AG04450 (cell line): ENCODE measurements around the gene NDUFC2. TPM values are rescaled to one million over a fixed set of nuclear protein-coding genes. Genes with fewer than 3 reads are reported as not detected.

Experiments used
- CTCF ChIA-PET: fragments of 300-600, 350-600 bp; formaldehyde crosslinking; extraction: SDS; loops from one replicate; lab custom pipeline; 2022; ENCODE audit warnings: antibody characterized with exemption, inconsistent platforms; lab: Charles Lee
- POLR2A ChIA-PET: fragments of 350-600 bp; formaldehyde crosslinking; extraction: SDS; loops from one replicate; lab custom pipeline; 2021; ENCODE audit warnings: antibody characterized with exemption, inconsistent platforms; lab: Yijun Ruan, JAX
- DNase-seq: peaks from one replicate; pipeline ENCODE4 v3.0.0-alpha.2; 2011; ENCODE audit warnings: low read depth, low spot score
- H3K27ac ChIP-seq: one replicate; pipeline ENCODE4 v1.5.1; 2012; ENCODE audit warnings: low read depth, low read length, control low read depth
- H3K27me3 ChIP-seq: one replicate; pipeline ENCODE4 v1.6.0; 2012; ENCODE audit warnings: low read length; ENCODE audit not compliant: control insufficient read depth, insufficient read depth
- H3K4me3 ChIP-seq: 2 replicates; pipeline ENCODE4 v1.5.1; 2011; ENCODE audit warnings: mild to moderate bottlenecking, low read depth, low read length, control low read depth
- H3K9me3 ChIP-seq: 2 replicates; pipeline ENCODE4 v1.5.1; 2012; ENCODE audit warnings: low read length; ENCODE audit not compliant: control insufficient read depth, insufficient read depth
- CTCF ChIP-seq: IDR thresholded peaks from 2 replicates; pipeline ENCODE4 v1.5.1; 2011; ENCODE audit warnings: low read depth, low read length, control low read depth, inconsistent platforms
- polyA plus RNA-seq: library from polyadenylated mRNA; depleted of rRNA; stranded (reverse); fragments of >200 nt; gene quantifications from 2 replicates; pipeline ENCODE4 v1.2.3, GENCODE V29; 2011

NDUFC2 gene
- polyA plus RNA-seq, 1 experiment: 128 TPM

DNA sequence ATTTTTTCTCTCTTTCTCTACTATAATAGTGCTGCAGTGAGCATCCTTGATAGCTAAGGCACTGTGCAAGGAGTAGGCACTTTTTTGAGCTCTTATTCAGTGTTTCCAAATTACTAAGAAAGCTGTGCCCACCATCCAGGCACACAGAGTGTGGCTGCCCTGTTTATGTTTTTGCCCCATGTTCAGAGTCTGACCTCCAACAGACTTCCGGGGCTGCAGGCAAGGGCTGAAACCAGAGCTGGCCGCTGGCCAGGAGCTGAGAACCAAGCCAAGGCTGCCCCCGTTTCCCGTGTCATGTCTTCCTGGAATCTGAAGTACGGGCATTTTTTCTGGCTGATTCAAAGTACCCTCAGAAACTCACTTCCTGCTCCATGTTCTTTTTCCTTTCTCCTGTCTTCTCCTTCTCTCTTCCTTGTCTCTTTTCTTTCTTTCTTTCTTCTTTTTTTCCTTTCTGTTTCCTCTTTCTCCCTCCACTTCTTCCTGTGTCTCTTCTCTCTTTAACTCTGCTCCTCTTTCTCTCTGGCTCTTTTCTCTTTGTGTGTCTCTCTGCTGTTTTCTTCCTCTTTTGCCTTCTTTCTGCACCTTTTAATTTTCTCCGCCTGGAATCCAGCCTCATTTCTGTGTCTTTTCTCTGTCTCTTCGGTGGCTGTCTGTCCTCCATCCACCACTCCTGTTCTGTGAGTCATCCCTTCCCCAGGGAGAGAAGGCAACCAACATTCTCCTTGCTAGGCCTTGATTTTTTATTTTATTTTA, 39.6 kb downstream of the NDUFC2 start:
- ChIA-PET CTCF (interaction anchor here (0.6 to 1.5 kb wide), 3 partner anchors 9 to 1887 kb away, joined by 3 to 6 read pairs (median 4); no protein-coding TSS in a partner anchor), POLR2A (interaction anchor here (0.5 to 1.1 kb wide), 3 partner anchors 19 to 45 kb away, joined by 3 to 5 read pairs (median 4); partner anchors contain the start of gene INTS4)
- no peaks in the 10 kb centered on the region for H3K27me3 ChIP-seq
- no peak for TF ChIP-seq CTCF
- peak overlapping the region; percentile 12; the same call in 1 of the 2 replicates for H3K4me3 ChIP-seq
- no peaks in the 10 kb centered on the region; the same call in 1 of the 2 replicates for H3K9me3 ChIP-seq
- DNase-seq: peak; percentile 54
- H3K27ac ChIP-seq: peak overlapping the region; percentile 79

DNA sequence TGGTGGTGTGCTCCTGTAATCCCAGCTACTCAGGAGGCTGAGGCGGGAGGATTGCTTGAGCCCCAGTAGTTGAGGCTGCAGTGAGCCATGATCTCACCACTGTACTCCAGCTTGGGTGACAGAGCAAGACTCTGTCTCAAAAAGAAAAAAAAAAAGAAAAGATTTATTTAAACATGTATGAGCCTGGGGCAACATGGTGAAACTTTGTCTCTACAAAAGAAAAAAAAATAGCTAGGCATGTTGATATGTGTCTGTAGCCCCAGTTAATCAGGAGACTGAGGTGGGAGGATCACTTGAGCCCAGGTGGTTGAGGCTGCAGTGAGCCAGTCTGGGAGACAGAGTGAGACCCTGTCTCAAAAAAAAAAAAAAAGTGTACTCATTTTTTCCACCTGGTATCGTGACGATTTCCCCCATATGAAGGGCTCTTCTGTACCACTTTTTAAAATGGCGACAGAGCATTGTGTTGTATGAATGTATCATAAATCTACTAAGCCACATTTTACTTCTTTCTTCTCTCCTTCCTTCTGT, 40.2 kb downstream of the NDUFC2 start:
- no peaks in the 10 kb centered on the region; the same call in 1 of the 2 replicates for H3K9me3 ChIP-seq
- H3K27me3 ChIP-seq: no peaks in the 10 kb centered on the region
- H3K4me3 ChIP-seq: no peak overlapping the region
- TF ChIP-seq CTCF: no peak
- no peak for DNase-seq
- CTCF ChIA-PET: interaction anchor here (0.8 to 1.5 kb wide), 2 partner anchors 9 to 40 kb away, joined by 3 to 4 read pairs; no protein-coding TSS in a partner anchor
- H3K27ac ChIP-seq: peak overlapping the region; percentile 79
- POLR2A ChIA-PET: interaction anchor here (1.1 kb wide), 1 partner anchor 45 kb away, joined by 5 read pairs; the partner anchor contains the start of gene INTS4

DNA sequence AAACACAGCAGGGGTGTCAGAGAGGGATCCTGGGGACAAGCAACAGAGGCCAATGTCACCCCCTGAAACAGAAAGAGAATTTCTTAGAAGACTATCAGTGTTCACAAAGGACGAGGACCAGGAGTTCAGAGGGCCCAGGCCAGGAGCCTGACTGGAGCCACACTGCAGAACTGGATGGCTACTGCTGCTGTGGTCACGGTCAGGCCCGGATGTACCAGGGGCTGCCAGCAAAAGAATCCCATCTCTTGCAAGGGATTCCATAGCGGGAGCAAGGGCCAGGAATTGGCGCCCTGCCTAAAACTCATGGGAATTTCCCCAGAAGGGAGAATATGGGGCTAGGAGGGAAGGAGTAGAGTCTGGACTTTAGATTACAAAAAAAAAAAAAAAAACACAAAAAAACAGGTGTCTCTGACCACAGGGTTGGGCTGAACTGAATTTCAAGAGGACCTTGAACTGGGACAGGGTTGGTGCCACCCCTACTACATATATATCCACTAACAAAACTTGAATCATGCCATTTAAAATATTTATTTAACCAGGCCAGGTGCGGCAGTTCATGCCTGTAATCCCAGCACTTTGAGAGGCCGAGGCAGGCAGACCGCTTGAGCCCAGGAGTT, 40.9 kb downstream of the NDUFC2 start:
- POLR2A ChIA-PET: no interaction called here
- TF ChIP-seq CTCF: no peak
- CTCF ChIA-PET: interaction anchor here (0.8 kb wide), 1 partner anchor 10 kb away, joined by 3 read pairs; no protein-coding TSS in a partner anchor
- Histone ChIP-seq H3K27me3 (no peaks in the 10 kb centered on the region), H3K27ac (no peak overlapping the region), H3K4me3 (no peak overlapping the region), H3K9me3 (no peaks in the 10 kb centered on the region; the same call in 1 of the 2 replicates)
- no peak for DNase-seq

DNA sequence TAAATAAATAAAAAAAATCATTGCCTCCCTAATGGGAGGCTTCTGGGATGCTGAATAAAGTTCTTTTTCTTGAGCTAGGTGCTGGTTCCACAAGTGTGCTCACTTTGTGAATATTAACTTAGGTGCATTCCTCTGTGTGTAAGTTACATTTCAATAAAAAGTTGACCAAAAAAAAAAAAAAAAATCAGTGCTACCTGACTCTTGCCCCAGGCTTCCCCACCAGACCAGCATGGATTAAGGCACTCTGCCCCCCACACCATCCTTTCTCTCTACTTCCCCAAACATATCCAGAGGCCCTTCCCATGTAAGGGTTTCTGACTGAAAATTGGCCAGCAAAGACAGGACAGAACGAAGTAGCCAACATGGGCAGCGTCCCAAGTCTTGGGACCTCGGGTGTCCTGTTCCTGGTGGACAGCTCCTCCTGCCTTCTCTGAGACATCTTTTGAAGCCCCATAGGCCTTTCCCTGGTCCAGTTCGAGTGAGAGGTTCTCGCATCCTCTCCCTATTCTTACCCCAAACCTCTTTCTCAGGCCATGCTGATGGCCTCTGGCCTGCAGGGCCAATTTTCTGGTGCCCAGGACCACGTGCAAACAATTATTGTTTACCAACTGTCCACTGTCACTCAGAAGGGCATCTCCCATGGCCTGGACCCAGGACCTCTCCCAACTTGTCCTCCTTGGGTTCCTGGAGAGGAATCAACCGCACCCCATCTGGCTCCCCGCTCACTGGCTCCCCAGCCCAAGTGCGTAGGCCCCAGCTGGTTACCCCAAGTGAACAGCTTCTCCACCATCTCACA, 41.6 kb downstream of the NDUFC2 start:
- DNase-seq: no peak
- CTCF ChIA-PET: interaction anchor here (3.5 kb wide), 1 partner anchor 8 kb away, joined by 28 read pairs; no protein-coding TSS in a partner anchor
- H3K4me3 ChIP-seq: no peak overlapping the region
- TF ChIP-seq CTCF: no peak
- POLR2A ChIA-PET: no interaction called here
- H3K9me3 ChIP-seq: no peaks in the 10 kb centered on the region; the same call in 1 of the 2 replicates
- no peaks in the 10 kb centered on the region for H3K27me3 ChIP-seq
- H3K27ac ChIP-seq: no peak overlapping the region
